Fibroblast of lung (primary cell): ENCODE measurements around the gene ONECUT2.

Experiments used
- CTCF ChIP-seq, 2 donors: IDR thresholded peaks in 1 of 2; conservative IDR thresholded peaks in 1 of 2; 1 replicate in 1 of 2; 2 replicates in 1 of 2; pipeline ENCODE4 v1.5.1; 2011 to 2012; ENCODE audit warnings: low read length in 2 of 2, control low read depth in 1 of 2, inconsistent platforms in 1 of 2, low read depth in 1 of 2, mild to moderate bottlenecking in 1 of 2
- EZH2 ChIP-seq: IDR thresholded peaks from 2 replicates; pipeline ENCODE4 v1.5.1; 2012; ENCODE audit warnings: low read length, control low read depth, mild to moderate bottlenecking; ENCODE audit errors: missing control alignments

DNA sequence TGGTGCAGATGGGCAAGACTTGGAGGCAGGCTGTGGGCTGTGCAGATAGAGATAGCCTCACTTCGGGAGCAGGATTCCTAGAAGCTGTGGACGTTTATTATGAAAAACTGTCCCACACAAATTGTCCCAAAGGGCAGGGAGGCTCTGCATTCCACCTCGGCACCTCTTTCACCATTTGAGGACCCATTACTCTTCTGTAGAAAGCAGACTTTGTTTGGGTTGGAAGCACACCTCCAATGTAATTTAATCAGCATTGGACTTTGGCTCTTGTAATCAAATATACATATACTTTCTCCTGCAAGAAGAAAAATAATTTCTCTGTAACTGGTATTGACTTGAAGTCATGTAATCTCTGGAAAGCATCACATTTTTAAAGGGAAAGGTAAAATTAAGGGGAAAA lies 8.5 kb downstream of the ONECUT2 start:
- no peak for TF ChIP-seq CTCF (conservative IDR thresholded peaks at IDR 0.05 in 1 of 2, IDR thresholded peaks at IDR 0.05 in 1 of 2; ENCODE audit: low read depth in 1 of 2, low read length in 2 of 2)
- no peak for TF ChIP-seq EZH2
